Type B pancreatic cell (in vitro differentiated cells): ENCODE measurements around the gene GSTT2. TPM values are rescaled to one million over a fixed set of nuclear protein-coding genes. Genes with fewer than 3 reads are reported as not detected.

Experiments used
- DNase-seq: peaks from one replicate; pipeline ENCODE4 v3.0.0; 2021; ENCODE audit warnings: mixed read lengths; ENCODE audit not compliant: unreplicated experiment; ENCODE audit errors: extremely low spot score
- H3K27ac Mint-ChIP-seq: 2 replicates; pipeline ENCODE4 v1.8.0; 2021; ENCODE audit warnings: mild to moderate bottlenecking, mixed read lengths
- H3K27me3 Mint-ChIP-seq: 2 replicates; pipeline ENCODE4 v1.8.0; 2021; ENCODE audit warnings: mixed read lengths
- H3K36me3 Mint-ChIP-seq: 2 replicates; pipeline ENCODE4 v1.8.0; 2021; ENCODE audit warnings: mixed read lengths
- H3K4me1 Mint-ChIP-seq: one replicate; pipeline ENCODE4 v1.8.0; 2021; ENCODE audit warnings: mixed read lengths; ENCODE audit not compliant: unreplicated experiment
- H3K4me3 Mint-ChIP-seq: 2 replicates; pipeline ENCODE4 v1.8.0; 2021; ENCODE audit warnings: mild to moderate bottlenecking, mixed read lengths
- H3K9me3 Mint-ChIP-seq: 2 replicates; pipeline ENCODE4 v1.8.0; 2021; ENCODE audit warnings: mixed read lengths
- total RNA-seq: library from RNA; stranded (reverse); gene quantifications from 2 replicates; pipeline ENCODE4 v1.2.1, GENCODE V29; 2021; ENCODE audit warnings: low replicate concordance
- TF ChIP-seq, protein P1 (sequence below): fragments of 200-600 bp; sonication (generic); conservative IDR thresholded peaks from 2 replicates; pipeline ENCODE4 v1.5.0; 2021; ENCODE audit warnings: antibody characterized with exemption, mild to moderate bottlenecking

Gene GSTT2
- total RNA-seq, 1 donor from 2014 or later = 1.3 TPM

DNA sequence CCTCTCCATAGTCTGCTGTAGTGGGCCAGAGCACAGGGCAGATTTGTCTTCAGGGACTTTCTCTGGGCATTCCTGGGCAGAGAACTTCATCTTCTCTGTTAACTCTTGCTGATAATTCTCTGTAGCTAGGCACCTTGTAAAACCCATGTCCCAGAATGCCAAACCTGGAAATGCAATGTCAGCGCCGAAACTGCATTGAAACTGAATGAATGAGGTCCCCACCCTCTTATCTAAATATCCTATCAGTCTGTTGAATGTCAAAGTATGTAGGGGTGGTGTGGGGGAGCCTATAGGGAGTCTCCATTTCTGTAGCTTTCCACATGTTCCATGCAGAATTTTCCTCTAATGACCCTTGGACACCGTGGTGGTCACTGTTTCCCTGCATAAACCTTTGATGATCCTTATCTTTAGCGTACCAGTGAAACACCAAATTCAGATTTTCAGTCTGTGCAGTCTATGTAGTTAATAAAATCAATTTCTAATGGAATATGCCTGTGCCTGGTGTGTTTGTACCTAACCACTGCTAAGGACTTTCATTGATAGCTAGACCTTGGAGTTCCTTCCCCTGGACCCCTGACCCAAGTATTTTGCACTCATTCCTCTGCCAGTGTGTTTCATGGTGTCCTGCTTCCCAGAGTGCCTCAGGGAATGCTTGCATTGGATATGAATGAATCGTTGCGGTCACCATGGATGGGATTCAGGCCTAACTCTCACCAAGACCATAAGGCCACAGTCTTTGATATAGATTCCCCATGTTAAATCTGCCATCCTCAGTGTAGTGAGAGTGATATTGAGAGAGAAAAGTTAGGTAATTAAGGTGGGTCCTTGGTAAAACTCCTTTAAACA, 28.7 kb downstream of the GSTT2 start:
- Mint-ChIP-seq H3K4me1 (peaks cover 9% of the 10 kb centered on the region), H3K4me3 (no peak overlapping the region), H3K9me3 (no peaks in the 10 kb centered on the region), H3K36me3 (peaks cover 2% of the 10 kb centered on the region), H3K27ac (peak overlapping the region; percentile 2), H3K27me3 (no peaks in the 10 kb centered on the region)
- DNase-seq = no peak
- TF ChIP-seq, protein P1, sequence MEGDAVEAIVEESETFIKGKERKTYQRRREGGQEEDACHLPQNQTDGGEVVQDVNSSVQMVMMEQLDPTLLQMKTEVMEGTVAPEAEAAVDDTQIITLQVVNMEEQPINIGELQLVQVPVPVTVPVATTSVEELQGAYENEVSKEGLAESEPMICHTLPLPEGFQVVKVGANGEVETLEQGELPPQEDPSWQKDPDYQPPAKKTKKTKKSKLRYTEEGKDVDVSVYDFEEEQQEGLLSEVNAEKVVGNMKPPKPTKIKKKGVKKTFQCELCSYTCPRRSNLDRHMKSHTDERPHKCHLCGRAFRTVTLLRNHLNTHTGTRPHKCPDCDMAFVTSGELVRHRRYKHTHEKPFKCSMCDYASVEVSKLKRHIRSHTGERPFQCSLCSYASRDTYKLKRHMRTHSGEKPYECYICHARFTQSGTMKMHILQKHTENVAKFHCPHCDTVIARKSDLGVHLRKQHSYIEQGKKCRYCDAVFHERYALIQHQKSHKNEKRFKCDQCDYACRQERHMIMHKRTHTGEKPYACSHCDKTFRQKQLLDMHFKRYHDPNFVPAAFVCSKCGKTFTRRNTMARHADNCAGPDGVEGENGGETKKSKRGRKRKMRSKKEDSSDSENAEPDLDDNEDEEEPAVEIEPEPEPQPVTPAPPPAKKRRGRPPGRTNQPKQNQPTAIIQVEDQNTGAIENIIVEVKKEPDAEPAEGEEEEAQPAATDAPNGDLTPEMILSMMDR = no peak

DNA sequence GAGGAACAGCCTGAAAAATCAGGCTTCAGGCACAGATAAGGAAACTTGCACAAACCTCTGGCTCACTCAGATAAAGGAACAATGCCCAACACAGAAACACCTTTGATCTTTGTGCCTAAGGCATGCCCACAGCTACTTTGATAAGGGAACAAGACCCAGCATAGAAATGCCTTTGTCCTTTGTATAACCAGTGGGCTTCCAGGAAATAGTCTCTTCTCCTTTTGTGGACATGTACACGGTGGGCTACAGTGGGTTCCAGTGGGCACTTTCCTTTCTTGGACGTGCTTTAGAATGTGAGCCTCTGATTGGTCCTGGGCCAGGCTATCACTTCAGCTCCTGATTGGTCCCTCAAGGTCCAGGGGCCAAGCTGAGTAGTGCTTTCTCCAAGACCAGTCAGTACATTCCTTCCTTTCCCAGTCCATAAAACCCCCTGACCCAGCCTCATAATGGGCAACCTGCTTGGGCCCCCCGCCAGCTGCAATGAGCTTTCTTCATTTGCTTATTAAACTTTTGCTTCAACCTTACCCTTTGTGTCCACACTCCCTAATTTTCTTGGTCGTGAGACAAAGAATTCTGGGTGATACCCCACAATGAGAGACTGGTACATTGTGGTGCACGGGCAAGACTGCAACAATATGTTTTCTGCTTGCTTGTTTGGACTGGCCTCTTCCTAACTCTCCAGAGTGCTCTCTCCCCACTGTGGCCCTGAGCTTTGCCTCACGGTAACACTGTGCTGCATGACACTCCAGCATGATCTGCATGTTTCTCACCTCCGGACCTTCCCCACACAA, 29.5 kb downstream of the GSTT2 start:
- H3K27me3 Mint-ChIP-seq = no peaks in the 10 kb centered on the region
- no peak overlapping the region for H3K4me3 Mint-ChIP-seq
- no peaks in the 10 kb centered on the region for H3K9me3 Mint-ChIP-seq
- DNase-seq = no peak
- peaks cover 4% of the 10 kb centered on the region for H3K36me3 Mint-ChIP-seq
- peaks cover 12% of the 10 kb centered on the region for H3K4me1 Mint-ChIP-seq
- peak overlapping the region; percentile 2 for H3K27ac Mint-ChIP-seq
- TF ChIP-seq, protein P1 = no peak

DNA sequence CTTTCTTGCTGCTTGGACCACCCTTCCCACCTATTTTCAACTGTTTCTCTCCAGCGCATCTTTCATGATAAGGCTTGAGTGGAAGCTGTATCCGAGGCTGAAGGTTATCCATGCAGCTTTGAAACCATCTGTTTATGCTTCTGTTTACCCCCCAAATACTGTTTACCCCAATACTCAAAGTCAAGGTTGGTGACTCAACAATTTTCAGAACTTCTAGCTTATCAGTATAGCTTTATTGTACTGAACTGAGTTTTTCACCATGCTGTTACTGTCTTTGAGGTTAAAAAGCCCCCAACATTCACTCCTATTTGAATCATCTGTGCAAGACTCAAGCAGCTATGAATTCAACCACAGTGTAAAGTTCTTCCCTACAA, 30.1 kb downstream of the GSTT2 start:
- Mint-ChIP-seq H3K4me3 (peak overlapping the region; percentile 76), H3K4me1 (peaks cover 15% of the 10 kb centered on the region), H3K27me3 (no peaks in the 10 kb centered on the region), H3K9me3 (no peaks in the 10 kb centered on the region), H3K36me3 (peaks cover 4% of the 10 kb centered on the region), H3K27ac (peak overlapping the region; percentile 91)
- TF ChIP-seq, protein P1 = no peak
- DNase-seq = no peak

DNA sequence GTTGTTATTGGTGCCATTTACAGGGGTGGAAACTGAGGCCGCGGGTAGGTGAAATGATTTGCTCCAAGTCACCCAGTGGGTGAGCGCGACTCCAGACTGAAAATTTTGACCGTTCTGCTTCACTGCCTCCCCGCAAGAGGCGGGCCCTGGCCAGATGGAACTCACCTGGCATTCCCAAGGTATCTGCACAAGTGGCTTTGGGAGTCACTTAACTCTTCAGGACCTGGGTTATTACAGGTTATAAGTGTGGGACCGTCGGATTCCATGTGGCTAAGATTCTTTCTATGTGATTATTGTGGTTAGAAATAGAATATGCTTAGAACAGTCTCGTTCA, 31.8 kb downstream of the GSTT2 start:
- DNase-seq = no peak
- TF ChIP-seq, protein P1 = no peak
- Mint-ChIP-seq H3K36me3 (peaks cover 10% of the 10 kb centered on the region), H3K27ac (peak overlapping the region; percentile 91), H3K9me3 (no peaks in the 10 kb centered on the region), H3K4me3 (peak overlapping the region; percentile 97), H3K27me3 (no peaks in the 10 kb centered on the region), H3K4me1 (peaks cover 15% of the 10 kb centered on the region)

DNA sequence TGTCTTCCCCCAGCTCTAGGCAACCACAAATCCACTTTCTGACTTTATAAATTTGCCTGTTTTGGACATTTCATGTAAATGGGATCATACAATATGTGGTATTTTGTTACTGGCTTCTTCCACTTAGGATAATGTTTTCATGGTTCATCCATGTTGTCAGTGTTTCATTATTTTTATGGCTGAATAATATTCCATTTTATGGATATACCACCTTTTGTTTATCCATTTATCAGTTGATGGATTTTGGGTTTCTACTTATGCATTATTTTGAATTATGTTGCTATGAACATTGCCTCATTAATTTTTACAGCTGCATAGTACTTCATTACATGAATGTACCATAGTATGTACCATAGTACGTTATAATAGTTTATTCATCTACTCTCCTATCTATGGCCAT, 36.2 kb downstream of the GSTT2 start:
- peaks cover 15% of the 10 kb centered on the region for H3K4me1 Mint-ChIP-seq
- no peaks in the 10 kb centered on the region for H3K27me3 Mint-ChIP-seq
- no peaks in the 10 kb centered on the region for H3K9me3 Mint-ChIP-seq
- TF ChIP-seq, protein P1 = no peak
- no peak overlapping the region for H3K4me3 Mint-ChIP-seq
- no peak overlapping the region for H3K27ac Mint-ChIP-seq
- peaks cover 18% of the 10 kb centered on the region for H3K36me3 Mint-ChIP-seq
- DNase-seq = no peak
